ENCODE results near the gene LYRM9.

GRCh38 chr17:27918498-27918897 lies 25.3 kb upstream of the LYRM9 start:
- no peak for TF ChIP-seq CTCF (optimal IDR thresholded peaks at IDR 0.05 in 1 of 3, IDR thresholded peaks at IDR 0.05 in 1 of 3, conservative IDR thresholded peaks at IDR 0.05 in 1 of 3; ENCODE audit: extremely low read depth in 1 of 3, insufficient read depth in 2 of 3, low read length in 3 of 3)
- no peak for TF ChIP-seq EZH2 (IDR thresholded peaks at IDR 0.05; ENCODE audit: low read length)
